HG02678 (cell line): ENCODE results near the gene PKD1.

Source experiments
- ATAC-seq: cut with Tn5 transposase; IDR thresholded peaks from one replicate; pipeline ENCODE4 v1.9.1; 2021; ENCODE audit warnings: mild to moderate bottlenecking, moderate library complexity; ENCODE audit not compliant: unreplicated experiment

Gene PKD1

DNA sequence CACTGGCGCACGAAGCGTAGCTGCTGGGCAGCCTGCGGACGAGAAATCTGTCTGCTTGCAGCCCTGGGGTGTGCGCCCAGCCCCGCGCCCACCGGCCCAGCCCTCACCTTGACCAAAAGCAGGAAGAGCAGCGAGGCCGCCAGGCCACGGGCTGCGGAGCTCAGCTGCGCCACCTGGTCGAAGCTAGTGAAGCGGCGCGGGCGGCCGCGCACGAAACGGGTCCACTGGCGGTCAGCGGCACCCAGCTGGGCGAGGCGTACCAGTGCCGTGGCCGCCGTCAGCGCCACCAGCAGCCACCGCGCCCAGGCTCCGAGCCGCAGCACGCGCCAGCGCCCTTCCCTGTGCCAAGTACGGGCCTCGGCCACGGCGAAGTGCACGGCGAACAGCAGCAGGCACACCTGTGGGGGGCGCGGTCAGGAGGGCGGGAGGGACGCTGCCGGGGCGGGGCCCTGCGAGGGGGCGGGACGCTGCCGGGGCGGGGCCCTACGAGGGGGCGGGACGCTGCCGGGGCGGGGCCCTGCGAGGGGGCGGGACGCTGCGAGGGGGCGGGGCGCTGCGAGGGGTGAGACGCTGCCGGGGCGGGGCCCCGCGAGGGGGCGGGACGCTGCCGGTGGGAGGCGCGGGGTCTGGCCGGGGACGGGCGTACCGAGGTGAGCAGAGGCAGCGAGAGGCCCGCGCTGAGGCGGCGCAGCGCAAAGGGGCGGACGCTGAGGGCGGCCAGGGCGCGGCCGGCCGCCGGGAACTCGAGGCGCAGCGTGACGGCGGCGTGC lies 44.7 kb downstream of the PKD1 start:
- ATAC-seq, result no peak

DNA sequence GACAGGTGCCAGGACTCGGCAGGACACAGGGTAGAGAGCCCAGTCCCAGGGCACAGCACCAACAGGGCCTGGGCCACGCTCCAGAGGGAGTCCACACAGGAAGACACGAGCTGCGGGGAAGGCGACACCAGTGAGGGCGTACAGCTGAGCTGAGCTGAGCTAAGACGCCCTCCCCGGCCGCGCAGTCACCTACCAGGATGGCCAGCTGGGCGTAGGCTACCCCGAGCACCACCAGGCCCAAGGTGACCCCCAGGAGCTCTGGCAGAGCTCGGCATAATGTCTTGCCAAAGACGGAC lies 45.3 kb downstream of the PKD1 start:
- no peak for ATAC-seq

DNA sequence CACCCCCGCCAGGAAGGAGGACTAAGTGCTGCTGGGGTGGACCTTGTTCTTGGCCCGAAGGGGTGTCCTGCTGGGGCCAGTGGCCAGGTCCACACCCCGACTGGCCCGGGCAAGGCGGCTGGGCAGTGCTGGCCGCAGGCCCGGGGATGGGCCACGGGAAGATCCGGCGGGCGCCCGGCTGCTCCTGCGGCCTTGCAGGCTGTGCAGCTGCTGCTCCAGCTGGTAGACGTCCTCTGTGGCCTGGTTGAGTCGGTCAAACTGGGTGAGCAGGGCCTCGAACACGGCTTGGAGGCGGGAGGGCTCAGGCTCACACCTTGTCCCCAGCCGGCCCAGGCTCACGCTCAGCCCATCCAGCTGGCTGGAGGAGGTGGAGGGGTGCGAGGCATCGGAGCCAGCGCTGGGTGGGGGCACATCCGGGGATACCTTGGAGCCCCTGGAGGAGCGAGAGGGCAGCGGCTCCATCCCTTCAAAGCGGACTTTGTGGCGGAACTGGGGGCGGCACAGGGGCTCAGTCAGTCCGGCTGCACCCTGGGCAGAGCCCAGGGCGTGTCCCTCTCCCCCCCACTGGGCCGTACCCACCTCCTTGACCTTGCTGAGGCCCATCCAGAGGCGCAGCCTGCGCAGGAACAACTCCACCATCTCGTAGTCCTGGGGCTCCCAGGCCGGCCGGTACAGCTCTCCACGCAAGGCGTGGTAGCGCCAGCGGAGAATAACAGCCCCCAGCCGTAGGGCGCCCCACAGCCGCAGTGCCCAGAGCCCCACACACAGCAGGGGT lies 45.8 kb downstream of the PKD1 start:
- no peak for ATAC-seq

DNA sequence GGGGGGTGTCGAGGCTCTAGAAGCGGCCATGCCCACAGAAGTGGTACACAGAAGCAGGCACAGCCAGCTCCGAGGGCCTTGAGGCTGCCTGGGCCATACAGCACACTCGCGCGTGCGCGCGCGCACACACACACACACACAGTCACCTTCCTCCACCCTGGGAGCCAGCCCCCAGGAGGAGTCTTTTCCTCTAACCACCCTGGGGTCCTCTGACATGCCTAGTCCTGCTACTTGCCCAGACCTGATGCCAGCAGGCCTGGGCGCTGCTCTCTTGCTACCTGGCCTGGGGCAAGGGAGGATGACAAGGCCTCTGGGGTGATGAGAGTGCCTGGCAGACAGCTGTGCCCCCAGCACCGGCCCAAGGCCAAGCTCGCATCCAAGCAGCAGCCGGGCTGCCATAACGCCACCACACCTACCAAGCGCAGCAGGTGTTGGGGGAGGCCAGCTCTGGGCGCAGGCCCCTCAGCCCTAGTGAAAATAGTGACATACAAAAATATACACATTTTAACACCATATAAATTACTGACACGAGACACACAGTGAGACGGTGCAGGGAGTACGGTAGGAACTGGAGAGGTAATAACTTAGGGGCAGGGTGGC lies 46.8 kb downstream of the PKD1 start:
- no peak for ATAC-seq

DNA sequence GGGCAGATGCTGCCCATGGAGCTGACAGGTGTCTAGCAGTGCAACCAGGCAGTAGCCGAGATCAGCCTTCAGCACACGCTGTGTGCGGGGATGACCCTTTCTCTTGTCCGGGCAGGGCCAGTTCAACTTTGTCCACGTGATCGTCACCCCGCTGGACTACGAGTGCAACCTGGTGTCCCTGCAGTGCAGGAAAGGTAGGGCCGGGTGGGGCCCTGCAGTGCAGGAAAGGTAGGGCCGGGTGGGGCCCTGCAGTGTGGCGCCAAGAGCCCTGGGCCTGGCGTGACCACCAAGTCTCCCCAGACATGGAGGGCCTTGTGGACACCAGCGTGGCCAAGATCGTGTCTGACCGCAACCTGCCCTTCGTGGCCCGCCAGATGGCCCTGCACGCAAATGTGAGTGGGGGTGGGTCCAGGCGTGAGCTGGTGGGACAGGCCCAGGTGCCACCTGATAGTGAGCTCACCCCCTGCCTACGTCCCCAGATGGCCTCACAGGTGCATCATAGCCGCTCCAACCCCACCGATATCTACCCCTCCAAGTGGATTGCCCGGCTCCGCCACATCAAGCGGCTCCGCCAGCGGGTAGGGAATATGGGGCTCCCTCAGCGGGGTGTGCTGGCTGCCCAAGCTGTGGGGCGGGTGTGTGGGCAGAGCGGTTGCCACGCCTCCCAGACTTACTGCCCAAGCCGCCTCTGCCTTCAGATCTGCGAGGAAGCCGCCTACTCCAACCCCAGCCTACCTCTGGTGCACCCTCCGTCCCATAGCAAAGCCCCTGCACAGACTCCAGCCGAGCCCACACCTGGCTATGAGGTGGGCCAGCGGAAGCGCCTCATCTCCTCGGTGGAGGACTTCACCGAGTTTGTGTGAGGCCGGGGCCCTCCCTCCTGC lies 47.7 kb downstream of the PKD1 start:
- ATAC-seq, result no peak

DNA sequence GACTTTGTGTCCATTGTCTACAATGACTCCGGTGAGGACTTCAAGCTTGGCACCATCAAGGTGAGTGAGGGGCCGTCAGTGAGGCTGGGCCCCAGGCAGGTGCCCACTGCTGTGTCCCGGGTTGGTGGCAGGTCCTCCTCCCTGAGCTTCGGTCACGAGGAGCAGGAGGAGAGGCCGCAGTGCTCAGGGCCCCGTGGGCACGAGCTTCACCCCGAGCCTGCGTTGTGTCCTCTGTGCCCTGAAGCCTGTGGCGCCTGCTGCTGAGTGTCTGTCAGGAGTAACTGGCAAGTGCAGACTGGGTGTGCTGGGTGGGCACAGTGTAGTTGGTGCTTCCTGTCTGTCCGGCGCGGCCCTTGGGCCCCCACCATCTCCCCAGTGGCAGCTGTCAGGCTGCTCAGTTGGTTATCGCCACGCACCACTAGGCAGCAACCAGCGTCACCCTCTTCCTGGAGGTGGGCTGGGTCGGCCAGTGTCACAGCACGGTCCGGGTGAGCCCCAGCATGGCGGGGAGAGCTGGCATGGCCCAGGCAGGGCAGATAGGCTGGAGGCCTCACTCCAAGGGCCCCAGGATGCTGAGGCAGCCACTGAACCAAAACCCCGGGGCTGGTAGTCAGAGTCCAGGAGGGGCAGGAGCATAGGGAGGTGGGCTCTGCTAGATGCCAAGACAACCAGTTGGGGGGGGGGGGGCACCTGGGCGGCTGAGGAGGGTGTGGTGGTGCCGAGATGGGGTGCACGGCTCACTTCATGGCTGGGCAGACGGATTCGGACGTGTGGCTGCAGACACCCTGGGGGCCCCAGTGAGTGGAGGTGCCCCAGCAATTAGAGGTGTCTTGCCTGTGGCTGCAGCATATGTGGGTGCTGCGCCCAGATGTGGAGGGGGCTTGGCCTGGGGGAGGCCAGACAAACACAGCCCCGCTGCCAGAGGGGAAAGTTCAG lies 48.6 kb downstream of the PKD1 start:
- no peak for ATAC-seq

DNA sequence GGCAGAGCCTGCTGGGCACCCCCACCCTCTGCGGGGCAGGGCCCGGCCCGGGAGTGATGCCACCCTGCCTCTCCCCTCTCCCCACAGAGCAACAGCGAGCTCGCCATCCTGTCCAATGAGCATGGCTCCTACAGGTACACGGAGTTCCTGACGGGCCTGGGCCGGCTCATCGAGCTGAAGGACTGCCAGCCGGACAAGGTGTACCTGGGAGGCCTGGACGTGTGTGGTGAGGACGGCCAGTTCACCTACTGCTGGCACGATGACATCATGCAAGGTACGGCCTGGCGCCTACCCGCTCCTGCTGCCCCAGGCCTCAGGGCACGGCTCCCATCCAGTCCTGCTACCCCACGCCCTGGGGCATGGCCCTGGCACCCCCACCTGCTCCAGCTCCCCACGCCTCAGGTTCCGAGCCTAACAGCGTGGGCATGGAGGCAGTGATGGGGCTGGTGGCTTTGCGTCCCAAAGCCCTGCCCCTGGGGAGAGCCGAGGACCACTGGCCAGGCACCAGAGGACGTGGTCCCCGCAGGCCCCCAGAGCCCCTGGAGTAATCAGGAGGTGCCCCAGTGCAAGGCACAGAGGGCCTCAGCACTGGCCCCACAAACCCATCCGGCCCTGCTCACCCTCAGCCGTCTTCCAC lies 49.5 kb downstream of the PKD1 start:
- ATAC-seq, result no peak

DNA sequence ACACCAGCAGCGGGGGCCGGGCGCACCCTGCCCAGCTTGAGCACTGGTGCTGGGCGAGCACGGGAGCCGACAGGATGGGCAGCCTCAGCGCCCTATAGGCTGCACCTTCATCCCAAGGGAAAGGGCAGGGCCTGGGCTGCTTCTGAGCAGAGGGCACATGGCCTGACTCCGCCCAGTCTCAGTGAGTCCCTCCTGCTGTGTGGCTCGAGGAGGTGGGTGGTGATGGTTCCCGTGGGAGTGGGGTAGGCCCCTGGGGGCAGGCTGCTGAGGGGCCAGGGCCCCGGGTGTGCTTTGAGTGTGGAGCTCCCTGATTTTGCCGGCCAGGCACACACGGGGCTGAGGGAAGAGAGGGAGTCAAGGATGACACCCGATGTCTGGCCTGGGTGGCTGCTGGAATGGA lies 50.0 kb downstream of the PKD1 start:
- no peak for ATAC-seq

DNA sequence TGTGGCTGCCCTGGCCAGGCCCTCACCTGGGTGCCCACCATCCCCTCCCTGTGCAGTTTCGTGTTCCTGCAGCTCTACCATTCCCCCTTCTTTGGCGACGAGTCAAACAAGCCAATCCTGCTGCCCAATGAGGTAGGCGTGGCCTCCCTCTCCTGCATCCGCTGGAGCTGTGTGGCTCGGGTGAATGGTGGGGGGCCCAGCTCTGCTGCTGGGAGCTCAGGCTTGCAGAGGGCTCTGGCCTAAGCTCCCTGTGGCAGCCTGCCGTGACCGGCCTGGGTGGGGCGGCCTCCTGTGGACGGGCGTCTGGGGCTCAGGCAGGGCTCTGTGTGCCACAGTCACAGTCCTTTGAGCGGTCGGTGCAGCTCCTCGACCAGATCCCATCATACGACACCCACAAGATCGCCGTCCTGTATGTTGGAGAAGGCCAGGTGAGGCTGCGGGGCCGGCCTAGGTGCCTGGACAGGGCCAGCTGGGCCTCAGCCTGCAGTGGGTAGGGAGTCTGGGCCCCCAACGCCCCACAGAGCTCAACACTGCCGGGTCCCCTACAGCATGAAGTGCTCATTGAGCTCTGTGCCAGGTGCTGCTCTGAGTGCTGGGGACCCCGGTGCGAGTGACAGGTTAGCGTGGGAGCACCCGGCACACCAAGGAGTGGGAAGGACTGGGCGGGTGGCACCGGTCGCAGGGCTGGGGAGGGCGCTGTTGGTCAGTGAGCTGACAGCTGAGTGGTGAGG lies 50.6 kb downstream of the PKD1 start:
- ATAC-seq, result no peak

DNA sequence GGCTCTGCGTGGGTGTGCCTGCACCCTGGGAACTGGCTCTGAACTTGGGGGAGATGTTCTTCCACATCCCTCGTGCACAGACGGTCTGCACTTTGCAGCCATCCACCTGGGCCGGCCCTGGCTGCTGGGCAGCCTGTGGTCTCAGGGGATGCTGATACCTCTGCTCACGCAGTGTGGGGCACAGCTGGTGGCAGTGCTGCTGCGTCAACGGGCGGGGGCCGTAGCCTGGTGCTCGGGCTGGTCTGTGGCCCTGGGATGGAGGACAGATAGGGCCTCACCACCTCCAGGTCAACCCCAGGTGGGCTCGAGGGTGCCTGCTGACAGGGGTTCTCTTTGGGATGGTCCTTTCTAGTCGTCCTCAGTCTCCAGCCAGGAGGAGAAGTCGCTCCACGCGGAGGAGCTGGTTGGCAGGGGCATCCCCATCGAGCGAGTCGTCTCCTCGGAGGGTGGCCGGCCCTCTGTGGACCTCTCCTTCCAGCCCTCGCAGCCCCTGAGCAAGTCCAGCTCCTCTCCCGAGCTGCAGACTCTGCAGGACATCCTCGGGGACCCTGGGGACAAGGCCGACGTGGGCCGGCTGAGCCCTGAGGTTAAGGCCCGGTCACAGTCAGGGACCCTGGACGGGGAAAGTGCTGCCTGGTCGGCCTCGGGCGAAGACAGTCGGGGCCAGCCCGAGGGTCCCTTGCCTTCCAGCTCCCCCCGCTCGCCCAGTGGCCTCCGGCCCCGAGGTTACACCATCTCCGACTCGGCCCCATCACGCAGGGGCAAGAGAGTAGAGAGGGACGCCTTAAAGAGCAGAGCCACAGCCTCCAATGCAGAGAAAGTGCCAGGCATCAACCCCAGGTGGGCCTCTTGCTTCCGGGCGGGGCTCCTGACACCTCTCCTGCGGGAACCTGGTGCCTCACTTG lies 51.6 kb downstream of the PKD1 start:
- ATAC-seq, result no peak

DNA sequence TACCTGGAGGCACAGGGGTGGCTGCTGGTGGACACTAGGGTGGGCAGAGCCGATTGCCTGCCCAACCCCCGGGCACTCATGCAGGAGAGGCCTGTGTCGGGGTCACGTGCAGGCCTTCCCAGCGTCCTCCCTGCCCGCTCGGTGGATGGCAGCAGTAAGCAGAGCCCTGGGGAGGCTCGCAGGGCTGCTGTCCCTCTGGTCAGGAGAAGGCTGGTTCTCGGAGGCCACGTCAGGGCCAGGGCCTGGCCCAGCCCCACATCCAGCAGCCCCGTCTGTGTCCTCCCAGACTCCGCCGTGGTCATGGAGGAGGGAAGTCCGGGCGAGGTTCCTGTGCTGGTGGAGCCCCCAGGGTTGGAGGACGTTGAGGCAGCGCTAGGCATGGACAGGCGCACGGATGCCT lies 52.3 kb downstream of the PKD1 start:
- ATAC-seq, result no peak

DNA sequence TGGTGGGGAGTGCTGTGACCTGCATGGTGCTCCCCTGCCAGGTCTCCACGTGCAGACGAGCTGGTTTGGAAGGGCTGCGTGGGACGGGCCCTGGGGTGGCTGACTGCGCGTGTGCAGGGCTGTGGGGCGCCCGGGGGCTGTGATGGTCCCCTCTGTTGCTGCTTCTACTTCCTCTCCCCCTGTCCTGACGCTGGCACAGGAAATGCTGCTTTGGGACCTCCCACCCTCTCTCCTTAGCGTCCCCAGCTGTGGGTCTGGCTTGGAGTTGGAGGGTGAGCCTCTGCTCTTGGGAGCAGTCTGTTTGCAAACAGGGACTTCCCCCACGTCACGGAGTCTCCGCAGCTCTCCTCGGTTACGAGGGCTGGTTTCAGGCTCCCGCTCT lies 52.7 kb downstream of the PKD1 start:
- no peak for ATAC-seq

DNA sequence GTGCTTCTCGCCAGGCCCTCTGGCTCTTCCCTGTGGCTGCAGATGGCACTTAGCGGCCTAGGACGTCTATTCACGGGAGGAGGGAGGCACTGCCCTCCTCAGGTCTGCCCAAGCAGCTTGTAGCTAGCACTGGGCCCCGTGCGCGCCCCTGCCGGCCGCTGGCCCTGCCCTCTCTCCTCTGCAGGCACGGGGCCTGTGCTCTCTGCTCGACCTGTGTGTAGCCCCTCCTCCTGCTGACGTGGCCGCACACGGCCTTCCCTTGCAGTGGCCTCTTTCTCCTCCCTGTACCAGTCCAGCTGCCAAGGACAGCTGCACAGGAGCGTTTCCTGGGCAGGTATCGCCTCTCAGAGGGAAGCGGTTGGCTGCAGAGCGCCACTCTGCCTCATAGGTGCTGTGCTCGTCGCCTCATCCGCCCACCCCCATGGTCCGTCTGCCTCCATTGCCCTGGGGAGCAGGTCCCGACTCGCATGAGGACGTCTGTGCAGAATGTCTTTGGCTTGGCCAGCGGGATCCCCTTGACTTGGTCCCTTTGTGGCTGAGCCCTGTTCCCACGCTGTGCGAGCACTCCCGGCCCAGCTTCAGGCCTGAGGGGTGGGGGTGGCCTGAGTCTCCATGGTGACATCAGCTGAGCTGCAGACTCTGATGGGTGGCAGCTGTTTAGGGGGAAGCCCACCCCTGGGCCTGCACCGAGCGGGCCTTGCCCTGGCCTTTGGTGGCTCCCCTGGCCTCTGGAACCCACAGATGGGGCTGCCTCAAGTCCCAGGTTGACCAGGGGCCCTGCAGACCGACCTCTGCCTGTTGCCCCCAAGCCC lies 53.3 kb downstream of the PKD1 start:
- no peak for ATAC-seq

DNA sequence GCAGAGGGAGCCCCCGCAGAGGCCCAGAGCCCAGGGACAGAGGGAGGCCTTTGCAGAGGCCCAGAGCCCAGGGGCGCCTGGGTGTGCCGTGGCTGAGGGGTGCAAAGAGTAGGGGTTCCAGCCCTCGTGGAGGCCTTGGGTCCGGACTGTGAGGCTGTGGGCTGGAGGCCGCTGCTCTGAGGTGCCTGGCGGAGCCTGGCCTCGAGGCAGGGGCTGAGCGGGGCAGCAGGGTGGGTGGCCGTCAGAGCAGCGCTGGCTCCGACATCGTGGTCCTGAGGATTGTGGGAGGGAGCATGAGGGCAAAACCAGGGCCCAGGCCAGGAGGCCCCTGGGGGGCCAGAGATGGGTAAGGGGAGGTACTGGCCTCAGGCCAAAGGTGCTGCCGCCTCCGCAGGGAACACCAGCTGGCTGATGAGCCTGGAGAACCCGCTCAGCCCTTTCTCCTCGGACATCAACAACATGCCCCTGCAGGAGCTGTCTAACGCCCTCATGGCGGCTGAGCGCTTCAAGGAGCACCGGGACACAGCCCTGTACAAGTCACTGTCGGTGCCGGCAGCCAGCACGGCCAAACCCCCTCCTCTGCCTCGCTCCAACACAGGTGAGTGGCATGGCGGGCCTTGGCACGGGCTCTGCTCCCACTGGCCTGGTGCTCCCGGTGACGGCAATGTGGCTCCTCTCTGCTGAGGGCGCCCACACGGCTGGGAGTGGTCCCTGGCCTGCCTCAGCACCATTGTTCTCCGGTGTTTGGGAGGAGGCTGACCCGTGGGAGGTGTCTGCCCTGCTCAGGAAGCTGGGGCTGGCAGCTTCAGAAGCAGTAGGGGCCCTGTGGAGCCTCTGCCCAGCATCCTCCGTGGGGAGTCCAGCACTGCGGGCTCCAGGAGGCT lies 54.3 kb downstream of the PKD1 start:
- no peak for ATAC-seq

DNA sequence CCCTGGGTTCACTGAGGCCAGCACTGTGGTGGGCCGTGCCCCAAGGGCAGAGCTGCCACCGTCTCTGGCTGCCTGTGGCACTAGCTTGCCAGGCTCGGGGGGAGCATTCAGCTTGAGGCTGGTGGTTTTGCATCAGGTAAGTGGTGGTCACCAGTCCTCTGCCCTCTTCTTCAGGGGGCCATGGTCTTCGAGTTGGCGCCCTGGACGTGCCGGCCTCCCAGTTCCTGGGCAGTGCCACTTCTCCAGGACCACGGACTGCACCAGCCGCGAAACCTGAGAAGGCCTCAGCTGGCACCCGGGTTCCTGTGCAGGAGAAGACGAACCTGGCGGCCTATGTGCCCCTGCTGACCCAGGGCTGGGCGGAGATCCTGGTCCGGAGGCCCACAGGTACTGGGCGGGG lies 55.7 kb downstream of the PKD1 start:
- no peak for ATAC-seq

DNA sequence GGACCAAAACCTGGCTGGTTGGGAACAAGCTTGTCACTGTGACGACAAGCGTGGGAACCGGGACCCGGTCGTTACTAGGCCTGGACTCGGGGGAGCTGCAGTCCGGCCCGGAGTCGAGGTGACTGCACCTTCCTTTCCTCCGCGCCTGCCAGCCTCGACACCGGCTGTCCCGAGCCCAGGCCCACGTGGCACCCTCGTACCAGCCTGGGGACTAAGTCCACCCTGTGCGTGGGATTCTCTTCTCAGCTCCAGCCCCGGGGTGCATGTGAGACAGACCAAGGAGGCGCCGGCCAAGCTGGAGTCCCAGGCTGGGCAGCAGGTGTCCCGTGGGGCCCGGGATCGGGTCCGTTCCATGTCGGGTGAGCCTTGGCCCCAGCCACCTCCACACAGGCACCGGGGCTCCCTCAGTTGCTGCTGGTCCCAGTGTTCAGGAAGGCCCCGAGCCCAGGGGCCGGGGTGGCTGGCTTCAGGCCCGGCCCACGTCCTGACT lies 56.3 kb downstream of the PKD1 start:
- no peak for ATAC-seq
